Aorta (tissue), 5 donors: ENCODE results near the gene PGAM1. TPM values are rescaled to one million over a fixed set of nuclear protein-coding genes. Genes with fewer than 3 reads are reported as not detected.

Experiments
- ATAC-seq: fragments of 200-7000 bp; cut with Tn5 transposase; one replicate; pipeline ENCODE4 v1.9.1; 2022; ENCODE audit warnings: moderate library complexity; ENCODE audit not compliant: low FRiP score
- DNase-seq, 2 donors: peaks; one replicate each; pipeline ENCODE4 v3.0.0-alpha.2; 2020
- H3K27ac ChIP-seq, 2 donors: one replicate each; pipeline ENCODE4 v1.5.1; 2013; ENCODE audit warnings: low read length in 2 of 2, mild to moderate bottlenecking in 2 of 2, moderate library complexity in 2 of 2, control low read depth in 1 of 2, inconsistent platforms in 1 of 2, low read depth in 1 of 2
- H3K27me3 ChIP-seq, 2 donors: one replicate each; pipeline ENCODE4 v1.6.1; 2013; ENCODE audit warnings: control low read depth in 1 of 2, low read length in 1 of 2, mild to moderate bottlenecking in 1 of 2, moderate library complexity in 1 of 2; ENCODE audit not compliant: insufficient read depth in 2 of 2, control insufficient read depth in 1 of 2
- H3K36me3 ChIP-seq, 2 donors: one replicate each; pipeline ENCODE4 v1.6.1; 2013; ENCODE audit warnings: control low read depth in 1 of 2, low read length in 1 of 2, mild to moderate bottlenecking in 1 of 2; ENCODE audit not compliant: insufficient read depth in 2 of 2, control insufficient read depth in 1 of 2
- H3K4me1 ChIP-seq, 2 donors: one replicate each; pipeline ENCODE4 v1.6.1; 2013; ENCODE audit warnings: low read length in 2 of 2, control low read depth in 1 of 2, mild to moderate bottlenecking in 1 of 2, moderate library complexity in 1 of 2; ENCODE audit not compliant: insufficient read depth in 2 of 2, control insufficient read depth in 1 of 2
- H3K4me3 ChIP-seq, 2 donors: one replicate each; pipeline ENCODE4 v1.5.1; 2013; ENCODE audit warnings: low read length in 2 of 2, control low read depth in 1 of 2, mild to moderate bottlenecking in 1 of 2
- H3K9me3 ChIP-seq: one replicate; pipeline ENCODE4 v1.6.1; 2013; ENCODE audit warnings: mild to moderate bottlenecking, low read length; ENCODE audit not compliant: control insufficient read depth
- WGBS, 2 donors: extraction: QIAGEN DNeasy Blood & Tissue Kit; methylation state at CpG; one replicate each; pipeline ENCODE4 v1.1.7; 2013; 5-methylcytosine and 5-hydroxymethylcytosine counted together
- intact Hi-C, 2 donors: fragments of 100-400 bp; cut with DNase I; formaldehyde crosslinking; loops; one replicate each; pipeline versions ENCODE4 v1.14.2 to v1.15.0; 2022
- long read RNA-seq, 2 donors: library from polyadenylated mRNA; unstranded; transcript quantifications; one replicate each; pipeline ENCODE4 v2.0.0, GENCODE V29; 2020 to 2021
- polyA plus RNA-seq, 2 donors: library from polyadenylated mRNA; stranded (reverse); fragments of 200-250 nt; gene quantifications; one replicate each; pipeline ENCODE4 v1.2.3, GENCODE V29; 2013
- total RNA-seq, 2 donors: library from RNA; stranded (reverse); fragmentation: NEBNext Ultra II Directional; extraction: Animal tissue kit (Norgen Biotek cat#: 25700); gene quantifications; one replicate each; pipeline ENCODE4 v1.2.1, GENCODE V29; 2021
- donor health status: healthy with polysubstance abuse.
- donor health status: Bipolar disorder and iron deficiency.
- donor health status: DM: no; HTN: no; CAD: no.
- donor health status: DM: no; HTN: no; CAD: no.
- donor health status: DM: yes; HTN: yes; CAD: no.

The PGAM1 gene
- total RNA-seq (100 to 1,000 TPM; 145 to 148 TPM), polyA plus RNA-seq (100 to 1,000 TPM; 134 to 189 TPM)
- long read RNA-seq, donor 1, transcript PGAM1-201 (4 exons, 1,830 nt), result major isoform, 1,339 of 1,397 reads
- long read RNA-seq, donor 1, partial matches to known transcripts, result 49 of 1,397 reads
- long read RNA-seq, donor 1, other reads (novel, unspliced or antisense), result 9 of 1,397 reads
- long read RNA-seq, donor 2, transcript PGAM1-201 (4 exons, 1,830 nt), result major isoform, 109 of 115 reads
- long read RNA-seq, donor 2, partial matches to known transcripts, result 5 of 115 reads
- long read RNA-seq, donor 2, other reads (novel, unspliced or antisense), result 1 of 115 reads

DNA sequence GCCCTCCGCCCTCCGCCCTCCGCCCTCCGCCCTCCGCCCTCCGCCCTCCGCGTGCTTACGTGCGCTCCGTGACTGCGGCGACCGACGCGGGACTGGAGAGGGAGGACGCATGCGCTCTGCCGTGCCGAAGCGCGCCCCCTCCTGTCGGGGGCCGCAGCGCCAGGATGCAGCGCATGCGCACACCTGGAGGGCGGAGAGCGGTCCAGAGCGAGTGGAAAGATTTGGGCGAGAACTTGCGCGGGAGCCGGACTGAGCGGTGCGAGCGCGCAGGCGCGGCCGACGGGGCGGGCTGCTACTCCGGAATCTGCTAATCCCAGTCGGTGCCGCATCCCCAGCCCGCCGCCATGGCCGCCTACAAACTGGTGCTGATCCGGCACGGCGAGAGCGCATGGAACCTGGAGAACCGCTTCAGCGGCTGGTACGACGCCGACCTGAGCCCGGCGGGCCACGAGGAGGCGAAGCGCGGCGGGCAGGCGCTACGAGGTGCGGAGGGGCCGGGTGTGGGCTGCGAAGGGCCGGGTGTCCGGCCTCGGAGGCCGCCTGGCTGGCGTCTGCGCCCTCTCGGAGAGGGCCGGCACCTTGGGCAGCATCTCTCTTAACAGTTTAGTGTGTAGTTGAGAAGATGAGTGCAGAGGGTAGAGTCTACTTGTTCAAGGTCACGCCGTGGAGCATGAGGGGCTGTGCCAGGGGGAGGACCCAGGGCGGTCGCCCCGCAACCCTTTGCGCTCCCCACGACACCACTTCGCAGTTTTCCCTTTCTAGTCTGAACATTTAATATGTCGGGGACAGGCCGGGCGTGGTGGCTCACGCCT is at the start of gene PGAM1:
TSS of gene PGAM1 (plus strand) at position 228 of the 812 bp plus-strand sequence. CDS start at position 345, 117 bp downstream.
- Histone ChIP-seq H3K9me3 (no peaks in the 10 kb centered on the region), H3K27ac (peak within 1 kb of the TSS in 1 of 2 donors; percentile 64), H3K36me3 (peaks cover 0 to 1% of the 10 kb centered on the region in 2 donors), H3K4me3 (peak within 1 kb of the TSS; percentile 30 to 76), H3K27me3 (no peaks in the 10 kb centered on the region), H3K4me1 (peaks cover 0 to 6% of the 10 kb centered on the region in 2 donors)
- whole genome bisulfite sequencing, 2 donors, result 0 to 2% methylated on average over 53 to 90 of the region's 90 CpGs
- ATAC-seq (peak; percentile 98), DNase-seq (peak; percentile 97 to 98)
- intact Hi-C loops, result loop anchor here in 1 of 2 donors (2.0 kb wide), 1 partner anchor 19 kb away; no protein-coding TSS in a partner anchor

- DNase-seq (no peak), ATAC-seq (no peak)
- Histone ChIP-seq H3K9me3 (no peaks in the 10 kb centered on the region), H3K27me3 (no peaks in the 10 kb centered on the region), H3K4me1 (no peaks in the 10 kb centered on the region), H3K4me3 (no peak overlapping the region), H3K27ac (no peak overlapping the region), H3K36me3 (peaks cover 0 to 8% of the 10 kb centered on the region in 2 donors)
- WGBS, 2 donors, result 81 to 95% methylated on average over 6 of the region's 6 CpGs
- intact Hi-C loops, result no loop called here
Measured at GRCh38 chr10:97376413-97376812, 49.6 kb upstream of the PGAM1 start.

DNA sequence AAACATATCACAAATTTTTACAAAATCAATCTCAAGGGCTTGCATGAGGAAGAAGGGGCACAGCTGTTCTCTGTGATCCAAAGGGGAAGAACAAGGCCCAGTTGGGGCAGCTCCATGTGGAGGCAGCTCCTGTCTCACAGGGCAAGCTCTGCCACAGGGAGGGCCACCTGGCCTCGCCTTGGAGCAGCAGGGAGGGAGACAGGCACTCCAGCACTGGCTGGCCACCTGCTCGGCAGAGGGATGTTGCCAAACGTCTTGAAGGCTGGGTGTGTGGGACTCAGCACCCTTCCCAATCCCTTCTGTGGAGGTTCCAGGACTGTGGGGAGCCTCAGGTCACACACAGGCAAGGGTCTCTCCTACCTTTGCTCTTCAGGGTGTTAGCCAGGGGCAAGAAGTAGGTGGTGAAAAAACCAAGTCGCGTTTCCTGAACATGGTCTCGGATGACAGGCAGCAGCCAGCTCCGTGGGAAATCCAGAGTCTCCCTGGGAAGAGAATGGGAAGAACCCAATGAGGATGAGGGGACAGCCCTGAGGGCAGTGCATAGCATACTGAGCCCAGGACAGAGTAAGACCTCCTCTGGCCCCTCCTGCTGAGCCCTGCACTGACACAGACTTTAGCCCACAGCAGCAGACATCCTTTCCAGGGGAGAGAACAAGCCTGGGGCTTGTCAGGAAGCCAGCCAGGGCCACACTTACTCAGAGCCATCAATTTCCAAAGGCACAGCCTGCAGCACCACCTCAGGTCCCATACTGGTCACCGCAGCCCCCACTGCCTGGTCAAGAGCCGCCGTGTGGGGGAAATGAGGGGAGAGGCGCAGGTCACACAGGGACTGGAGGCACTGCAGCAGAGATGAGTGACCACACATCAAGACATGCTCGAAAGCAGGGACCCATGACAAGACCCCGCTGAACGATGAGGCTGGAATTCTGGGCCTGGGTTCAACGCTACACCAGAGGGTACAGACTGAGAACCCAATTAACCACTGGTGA is 46.8 kb upstream of the PGAM1 start:
- ATAC-seq (no peak), DNase-seq (no peak)
- no peaks in the 10 kb centered on the region for H3K4me1 ChIP-seq
- intact Hi-C loops, result no loop called here
- no peaks in the 10 kb centered on the region for H3K36me3 ChIP-seq
- H3K9me3 ChIP-seq, result no peaks in the 10 kb centered on the region
- H3K27ac ChIP-seq, result no peak overlapping the region
- 80 to 89% methylated on average over 15 of the region's 15 CpGs for WGBS, 2 donors
- H3K4me3 ChIP-seq, result no peak overlapping the region
- H3K27me3 ChIP-seq, result no peaks in the 10 kb centered on the region

GRCh38 chr10:97380516-97380915 is 45.5 kb upstream of the PGAM1 start:
- ATAC-seq, result no peak
- Histone ChIP-seq H3K27me3 (no peaks in the 10 kb centered on the region), H3K36me3 (no peaks in the 10 kb centered on the region), H3K27ac (no peak overlapping the region), H3K4me3 (no peak overlapping the region), H3K9me3 (no peaks in the 10 kb centered on the region), H3K4me1 (no peaks in the 10 kb centered on the region)
- intact Hi-C loops, result no loop called here
- no peak for DNase-seq
- 87 to 95% methylated on average over 8 of the region's 8 CpGs for WGBS, 2 donors

DNA sequence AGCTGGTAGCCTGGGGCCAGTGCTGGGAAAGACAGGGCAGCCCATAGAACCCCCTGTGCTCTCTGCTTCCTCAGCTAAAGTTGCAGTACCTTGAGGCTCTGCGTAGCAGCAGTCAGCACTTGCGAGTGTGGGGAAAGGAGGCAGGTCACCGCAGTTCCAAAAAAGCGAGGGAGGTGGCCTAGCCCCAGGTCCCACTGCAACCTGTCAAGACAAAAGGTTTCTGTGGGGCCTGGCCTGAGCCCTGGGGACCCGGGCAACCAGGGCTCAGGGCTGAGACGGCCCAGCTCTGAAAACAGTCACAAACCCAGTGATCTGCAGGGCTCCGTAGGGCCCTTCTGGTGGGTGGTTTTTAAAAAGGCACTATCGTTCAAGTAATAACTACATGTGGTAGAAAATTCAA is 44.4 kb upstream of the PGAM1 start:
- 82 to 95% methylated on average over 8 of the region's 8 CpGs for WGBS, 2 donors
- no peak overlapping the region for H3K27ac ChIP-seq
- intact Hi-C loops, result no loop called here
- H3K4me1 ChIP-seq, result no peaks in the 10 kb centered on the region
- no peaks in the 10 kb centered on the region for H3K27me3 ChIP-seq
- no peaks in the 10 kb centered on the region for H3K36me3 ChIP-seq
- ATAC-seq (no peak), DNase-seq (no peak)
- H3K4me3 ChIP-seq, result no peak overlapping the region
- no peaks in the 10 kb centered on the region for H3K9me3 ChIP-seq

DNA sequence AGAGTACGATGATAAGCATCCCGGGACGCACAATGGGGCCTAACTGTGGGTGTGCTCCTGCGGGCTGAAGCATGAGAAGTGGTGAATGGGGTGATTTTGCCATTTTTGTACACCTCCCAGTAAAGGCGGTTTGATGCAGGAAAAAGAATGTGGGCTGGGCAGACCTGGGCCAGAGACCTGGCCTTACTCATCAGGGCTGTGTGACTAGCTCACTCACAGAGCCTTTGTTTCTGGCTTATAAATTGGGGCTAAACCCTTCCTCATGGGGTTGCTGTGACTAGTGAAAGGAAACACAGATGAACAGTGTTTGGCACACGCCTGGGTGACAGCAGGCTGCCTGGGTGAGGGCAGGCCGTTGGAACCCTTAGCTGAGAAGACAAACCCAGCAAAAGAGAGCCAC is 42.8 kb upstream of the PGAM1 start:
- intact Hi-C loops, result no loop called here
- Histone ChIP-seq H3K27ac (no peak overlapping the region), H3K4me1 (no peaks in the 10 kb centered on the region), H3K9me3 (no peaks in the 10 kb centered on the region), H3K36me3 (no peaks in the 10 kb centered on the region), H3K4me3 (no peak overlapping the region), H3K27me3 (no peaks in the 10 kb centered on the region)
- 92 to 93% methylated on average over 7 of the region's 7 CpGs for WGBS, 2 donors
- no peak for DNase-seq
- no peak for ATAC-seq

GRCh38 chr10:97384156-97384555 is 41.8 kb upstream of the PGAM1 start:
- no peak for DNase-seq
- Histone ChIP-seq H3K27ac (no peak overlapping the region), H3K4me1 (no peaks in the 10 kb centered on the region), H3K4me3 (no peak overlapping the region), H3K36me3 (peaks cover 0 to 2% of the 10 kb centered on the region in 2 donors), H3K27me3 (no peaks in the 10 kb centered on the region), H3K9me3 (no peaks in the 10 kb centered on the region)
- no peak for ATAC-seq
- intact Hi-C loops, result no loop called here
- WGBS, 2 donors, result 95% methylated on average over 5 of the region's 5 CpGs

DNA sequence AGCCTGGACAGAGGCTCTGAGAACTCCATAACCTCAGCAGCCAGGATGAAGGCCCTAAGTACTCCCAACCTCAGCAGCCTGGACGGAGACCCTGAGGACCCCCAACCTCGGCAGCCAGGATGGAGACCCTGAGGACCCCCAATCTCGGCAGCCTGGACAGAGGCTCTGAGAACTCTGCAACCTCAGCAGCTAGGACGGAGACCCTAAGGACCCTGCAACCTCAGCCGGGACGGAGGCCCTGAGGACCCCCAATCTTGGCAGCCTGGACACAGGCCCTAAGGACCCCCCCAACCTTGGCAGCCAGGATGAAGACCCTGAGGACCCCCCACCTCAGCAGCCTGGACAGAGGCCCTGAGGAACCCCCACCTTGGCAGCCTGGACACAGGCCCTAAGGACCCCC is 41.4 kb upstream of the PGAM1 start:
- intact Hi-C loops, result no loop called here
- H3K36me3 ChIP-seq, result peaks cover 0 to 2% of the 10 kb centered on the region in 2 donors

More for the DNA sequence above, 41.4 kb upstream of the PGAM1 start:
- 92 to 95% methylated on average over 6 of the region's 6 CpGs for WGBS, 2 donors
- no peaks in the 10 kb centered on the region for H3K4me1 ChIP-seq
- no peak overlapping the region for H3K27ac ChIP-seq
- no peak overlapping the region for H3K4me3 ChIP-seq
- ATAC-seq (no peak), DNase-seq (no peak)
- no peaks in the 10 kb centered on the region for H3K9me3 ChIP-seq
- H3K27me3 ChIP-seq, result no peaks in the 10 kb centered on the region
